Ovary (tissue), 9 donors: ENCODE data around the gene GGA1. TPM values are rescaled to one million over a fixed set of nuclear protein-coding genes. Genes with fewer than 3 reads are reported as not detected.

Experiments used
- DNase-seq, 5 donors: peaks; one replicate each; pipeline ENCODE4 v3.0.0-alpha.2; 2019 to 2020
- H3K27ac ChIP-seq, 2 donors: fragments of 200-600 bp; one replicate each; pipeline versions ENCODE4 v1.5.1 to v1.8.0; 2019 to 2022
- H3K27me3 ChIP-seq: fragments of 200-600 bp; one replicate; pipeline ENCODE4 v1.8.0; 2022
- H3K36me3 ChIP-seq: fragments of 200-600 bp; sonication (generic); one replicate; pipeline ENCODE4 v1.5.1; 2019
- H3K4me1 ChIP-seq: one replicate; pipeline ENCODE4 v1.8.1; 2013; ENCODE audit warnings: mild to moderate bottlenecking, moderate library complexity; ENCODE audit not compliant: insufficient read depth
- H3K4me3 ChIP-seq: fragments of 200-600 bp; sonication (generic); one replicate; pipeline ENCODE4 v1.5.1; 2017
- H3K9me3 ChIP-seq, 2 donors: fragments of 200-600 bp in 1 of 2; sonication (generic) in 1 of 2; one replicate each; pipeline versions ENCODE4 v1.5.1 to v1.8.1; 2013 to 2019; ENCODE audit warnings: mild to moderate bottlenecking in 1 of 2, moderate library complexity in 1 of 2
- CTCF ChIP-seq, 3 donors: fragments of 450-650 bp in 2 of 3; fragments of 200-600 bp in 1 of 3; IDR thresholded peaks; one replicate each; pipeline versions ENCODE4 v1.5.1 to v1.8.0; 2016 to 2022; ENCODE audit warnings: antibody characterized with exemption in 3 of 3, mild to moderate bottlenecking in 1 of 3
- EP300 ChIP-seq: sonication (generic); formaldehyde crosslinking; IDR thresholded peaks from one replicate; pipeline ENCODE4 v1.6.1; 2017; ENCODE audit warnings: antibody characterized with exemption
- POLR2A ChIP-seq: fragments of 450-650 bp; IDR thresholded peaks from one replicate; pipeline ENCODE4 v1.6.1; 2017; ENCODE audit warnings: antibody characterized with exemption, mild to moderate bottlenecking, moderate library complexity
- WGBS, 3 donors: extraction: QIAGEN DNeasy Blood & Tissue Kit in 1 of 3; methylation state at CpG; one replicate each; pipeline versions ENCODE4 v1.1.5 to v1.1.7; 2013 to 2017; 5-methylcytosine and 5-hydroxymethylcytosine counted together
- intact Hi-C, 4 donors: fragments of 100-400 bp; cut with DNase I; formaldehyde crosslinking; loops; one replicate each; pipeline versions ENCODE4 v1.11.0 to v1.15.1; 2022 to 2023
- polyA plus RNA-seq, 2 donors: library from polyadenylated mRNA; stranded (reverse); fragments of 200-250 nt in 1 of 2; fragments of 350-450 nt in 1 of 2; fragmentation: Illumina TruSeq in 1 of 2; extraction: RNeasy Lipid Tissue Mini Kit (QIAGEN cat#74804) in 1 of 2; gene quantifications; one replicate each; pipeline ENCODE4 v1.2.3, GENCODE V29; 2013 to 2014
- total RNA-seq, 7 donors: library from RNA; depleted of rRNA in 2 of 7; stranded (reverse); fragments of >200 nt in 2 of 7; fragmentation: NEBNext Ultra II Directional in 3 of 7; extraction: Animal tissue kit (Norgen Biotek cat#: 25700) in 3 of 7; gene quantifications; one replicate each; pipeline versions ENCODE4 v1.1.0 to v1.2.4, GENCODE V29; 2016 to 2023
- donor health status: DM: no; HTN: no; CAD: no; lungs with moderate emphysema.
- donor health status: DM: no; HTN: no; CAD: no.
- donor health status: Bipolar disorder and iron deficiency.
- donor health status: DM: yes; HTN: yes; CAD: no.
- donor health status: DM: no; HTN: no; CAD: no.
- donor health status: DM: yes; HTN: yes; CAD: no.

Gene GGA1
- total and polyA plus RNA-seq, 9 donors, result 24.1 to 64.7 (median 46.6) TPM

GRCh38 chr22:37665487-37665886, 56.9 kb downstream of the GGA1 start:
- WGBS, 3 donors, result 90 to 93% (median 90%) methylated on average over 24 of the region's 24 CpGs
- Histone ChIP-seq H3K4me3 (no peak overlapping the region), H3K9me3 (no peaks in the 10 kb centered on the region), H3K27ac (no peak overlapping the region), H3K4me1 (peaks cover 3% of the 10 kb centered on the region), H3K36me3 (no peaks in the 10 kb centered on the region), H3K27me3 (no peaks in the 10 kb centered on the region)
- TF ChIP-seq CTCF (IDR thresholded peaks at IDR 0.05), result no peak
- TF ChIP-seq POLR2A, result no peak
- TF ChIP-seq EP300, result no peak
- intact Hi-C loops, result no loop called here
- no peak for DNase-seq

- H3K27ac ChIP-seq, result no peak overlapping the region
- intact Hi-C loops, result no loop called here
- H3K4me1 ChIP-seq, result peaks cover 9% of the 10 kb centered on the region
These were observed 61.0 kb downstream of the GGA1 start for GRCh38 chr22:37669586-37669985.

GRCh38 chr22:37672206-37672919, 63.7 kb downstream of the GGA1 start:
- intact Hi-C loops, result loop anchor here in 2 of 4 donors (5.0 to 10.0 kb wide), 2 partner anchors 48 to 50 kb away; no protein-coding TSS in a partner anchor
- no peak for DNase-seq
- WGBS, 3 donors, result 79 to 82% (median 81%) methylated on average over 15 of the region's 15 CpGs
- no peaks in the 10 kb centered on the region for H3K27me3 ChIP-seq
- no peak for TF ChIP-seq EP300
- no peak for TF ChIP-seq POLR2A
- TF ChIP-seq CTCF (IDR thresholded peaks at IDR 0.05), result no peak
- H3K4me3 ChIP-seq, result no peak overlapping the region
- peaks cover 8% of the 10 kb centered on the region for H3K4me1 ChIP-seq
- H3K36me3 ChIP-seq, result no peaks in the 10 kb centered on the region
- no peaks in the 10 kb centered on the region for H3K9me3 ChIP-seq
- peak overlapping the region in 1 of 2 donors; percentile 94 for H3K27ac ChIP-seq

More at GRCh38 chr22:37669586-37669985, 61.0 kb downstream of the GGA1 start:
- no peaks in the 10 kb centered on the region for H3K9me3 ChIP-seq
- 30 to 54% (median 33%) methylated on average over 6 of the region's 6 CpGs for WGBS, 3 donors
- TF ChIP-seq CTCF (IDR thresholded peaks at IDR 0.05) (no peak), POLR2A (no peak)
- no peaks in the 10 kb centered on the region for H3K27me3 ChIP-seq
- no peak overlapping the region for H3K4me3 ChIP-seq
- no peaks in the 10 kb centered on the region for H3K36me3 ChIP-seq
- DNase-seq, result no peak

GRCh38 chr22:37672920-37673455, 64.4 kb downstream of the GGA1 start:
- WGBS, 3 donors, result 72 to 78% (median 74%) methylated on average over 11 of the region's 11 CpGs
- H3K4me3 ChIP-seq, result no peak overlapping the region
- H3K4me1 ChIP-seq, result peaks cover 8% of the 10 kb centered on the region
- DNase-seq, result peak in 1 of 5 donors; percentile 22
- no peaks in the 10 kb centered on the region for H3K36me3 ChIP-seq
- peak overlapping the region in 1 of 2 donors; percentile 94 for H3K27ac ChIP-seq
- no peaks in the 10 kb centered on the region for H3K27me3 ChIP-seq
- H3K9me3 ChIP-seq, result no peaks in the 10 kb centered on the region
- TF ChIP-seq CTCF (IDR thresholded peaks at IDR 0.05) (no peak), POLR2A (no peak), EP300 (no peak)
- intact Hi-C loops, result loop anchor here in 2 of 4 donors (5.0 to 10.0 kb wide), 2 partner anchors 48 to 51 kb away; no protein-coding TSS in a partner anchor
